ENCODE measurements around the gene HIPK2. TPM values are rescaled to one million over a fixed set of nuclear protein-coding genes. Genes with fewer than 3 reads are reported as not detected.

Gene HIPK2
- polyA plus RNA-seq, 1 donor (not counting 4 experiments of a cell fraction or from before 2014, with no cell fraction given): 5.8 TPM

- H3K79me2 ChIP-seq (ENCODE audit: control insufficient read depth, insufficient read depth, low read length): no peaks in the 10 kb centered on the region
- no peaks in the 10 kb centered on the region for H3K27me3 ChIP-seq (ENCODE audit: control insufficient read depth, extremely low read depth, insufficient read depth, low read length)
- H3K9me3 ChIP-seq (ENCODE audit: control insufficient read depth, low read depth, low read length): no peaks in the 10 kb centered on the region
- dilution Hi-C loops (cut with MboI; ENCODE audit: extremely low pct_ligation_motif_present, low sequenced_read_pairs): loop anchor here (10.0 kb wide), 1 partner anchor 74 kb away; no protein-coding TSS in a partner anchor
- H2AFZ ChIP-seq (ENCODE audit: control insufficient read depth, low read length): no peak overlapping the region
- H3K36me3 ChIP-seq (ENCODE audit: control insufficient read depth in 2 of 2, extremely low read depth in 1 of 2, insufficient read depth in 2 of 2, low read length in 2 of 2): peaks cover 2 to 4% of the 10 kb centered on the region in 2 experiments
- H4K20me1 ChIP-seq (ENCODE audit: control insufficient read depth, extremely low read depth, insufficient read depth, low read length): no peaks in the 10 kb centered on the region
- no peak overlapping the region for H3K4me3 ChIP-seq (ENCODE audit: control insufficient read depth in 2 of 3, extremely low read depth in 1 of 3, insufficient read depth in 2 of 3, low read depth in 1 of 3, low read length in 3 of 3)
- DNase-seq (ENCODE audit: low read depth, low spot score) (no peak), FAIRE-seq (no peak)
- H3K9me1 ChIP-seq (ENCODE audit: control insufficient read depth, extremely low read depth, insufficient read depth, low read length): no peaks in the 10 kb centered on the region
- no peak for TF ChIP-seq CTCF (optimal IDR thresholded peaks at IDR 0.05 in 1 of 3, IDR thresholded peaks at IDR 0.05 in 1 of 3, conservative IDR thresholded peaks at IDR 0.05 in 1 of 3; ENCODE audit: extremely low read depth in 1 of 3, insufficient read depth in 2 of 3, low read length in 3 of 3)
- no peak for TF ChIP-seq EZH2 (IDR thresholded peaks at IDR 0.05; ENCODE audit: low read length)
- H3K4me2 ChIP-seq (ENCODE audit: control insufficient read depth, extremely low read depth, insufficient read depth, low read depth, low read length): no peak overlapping the region
- H3K9ac ChIP-seq (ENCODE audit: control insufficient read depth, extremely low read depth, insufficient read depth, low read length): no peak overlapping the region
- H3K27ac ChIP-seq (ENCODE audit: control insufficient read depth, insufficient read depth, low read length): no peak overlapping the region
- no peaks in the 10 kb centered on the region for H3K4me1 ChIP-seq (ENCODE audit: control insufficient read depth, extremely low read depth, insufficient read depth, low read length)
Measured at GRCh38 chr7:139568346-139568675, 209.5 kb downstream of the HIPK2 start.

DNA sequence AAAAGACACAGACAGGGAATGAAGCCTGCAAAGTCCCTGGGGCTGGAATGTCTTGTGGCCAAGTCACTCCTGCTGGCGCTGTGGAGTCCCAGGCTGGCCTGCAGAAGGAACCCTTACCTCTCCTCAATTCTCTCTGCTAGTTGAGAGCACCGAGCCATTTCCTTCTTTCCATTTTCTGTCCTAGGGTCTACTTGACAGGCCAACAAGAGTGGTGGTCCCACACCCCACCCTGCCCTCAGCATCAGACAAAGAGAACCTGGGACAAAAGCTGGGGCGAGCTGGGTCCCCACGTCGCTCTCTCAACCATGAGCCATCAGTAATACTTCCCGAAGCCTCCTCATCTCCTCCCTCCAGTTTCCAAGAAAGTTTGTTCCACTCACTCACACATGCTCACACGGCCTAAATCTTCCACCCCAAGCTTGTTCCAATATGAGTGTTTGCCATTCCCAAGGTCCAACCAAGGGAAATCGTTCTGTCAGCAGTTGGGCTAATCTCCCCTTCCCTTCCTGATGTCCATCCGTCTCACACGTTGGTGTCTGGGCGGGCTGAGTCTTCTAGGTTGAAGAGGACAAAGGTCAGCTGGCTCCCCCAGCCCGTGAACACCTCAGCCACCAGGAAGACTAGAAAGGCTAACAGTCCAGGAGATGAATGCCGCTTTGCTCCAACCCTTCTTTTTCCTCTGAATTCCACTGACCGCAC is 210.0 kb downstream of the HIPK2 start:
- FAIRE-seq (no peak), DNase-seq (ENCODE audit: low read depth, low spot score) (no peak)
- Histone ChIP-seq H3K79me2 (ENCODE audit: control insufficient read depth, insufficient read depth, low read length) (no peaks in the 10 kb centered on the region), H3K9me1 (ENCODE audit: control insufficient read depth, extremely low read depth, insufficient read depth, low read length) (no peaks in the 10 kb centered on the region), H4K20me1 (ENCODE audit: control insufficient read depth, extremely low read depth, insufficient read depth, low read length) (no peaks in the 10 kb centered on the region), H2AFZ (ENCODE audit: control insufficient read depth, low read length) (no peak overlapping the region), H3K4me3 (ENCODE audit: control insufficient read depth in 2 of 3, extremely low read depth in 1 of 3, insufficient read depth in 2 of 3, low read depth in 1 of 3, low read length in 3 of 3) (no peak overlapping the region), H3K4me1 (ENCODE audit: control insufficient read depth, extremely low read depth, insufficient read depth, low read length) (no peaks in the 10 kb centered on the region), H3K27me3 (ENCODE audit: control insufficient read depth, extremely low read depth, insufficient read depth, low read length) (no peaks in the 10 kb centered on the region), H3K9me3 (ENCODE audit: control insufficient read depth, low read depth, low read length) (no peaks in the 10 kb centered on the region), H3K9ac (ENCODE audit: control insufficient read depth, extremely low read depth, insufficient read depth, low read length) (no peak overlapping the region), H3K4me2 (ENCODE audit: control insufficient read depth, extremely low read depth, insufficient read depth, low read depth, low read length) (no peak overlapping the region), H3K36me3 (ENCODE audit: control insufficient read depth in 2 of 2, extremely low read depth in 1 of 2, insufficient read depth in 2 of 2, low read length in 2 of 2) (peaks cover 0 to 4% of the 10 kb centered on the region in 2 experiments), H3K27ac (ENCODE audit: control insufficient read depth, insufficient read depth, low read length) (no peak overlapping the region)
- no peak for TF ChIP-seq EZH2 (IDR thresholded peaks at IDR 0.05; ENCODE audit: low read length)
- no peak for TF ChIP-seq CTCF (optimal IDR thresholded peaks at IDR 0.05 in 1 of 3, IDR thresholded peaks at IDR 0.05 in 1 of 3, conservative IDR thresholded peaks at IDR 0.05 in 1 of 3; ENCODE audit: extremely low read depth in 1 of 3, insufficient read depth in 2 of 3, low read length in 3 of 3)
- dilution Hi-C loops (cut with MboI; ENCODE audit: extremely low pct_ligation_motif_present, low sequenced_read_pairs): loop anchor here (10.0 kb wide), 1 partner anchor 73 kb away; no protein-coding TSS in a partner anchor
